GM18870 (cell line): ENCODE measurements around the gene EEF1AKMT3.
"Not testable (repeated sequence)": the region's sequence is repeated elsewhere in the genome, so short reads cannot be mapped to it uniquely, and the experiment has no call there.

Source experiments
- ATAC-seq: cut with Tn5 transposase; IDR thresholded peaks from one replicate; pipeline ENCODE4 v1.9.1; 2021; ENCODE audit warnings: moderate library complexity; ENCODE audit not compliant: unreplicated experiment

Gene EEF1AKMT3

GRCh38 chr12:57815177-57816000 is 43.0 kb downstream of the EEF1AKMT3 start:
- no peak for ATAC-seq

- ATAC-seq: no peak
Observed at GRCh38 chr12:57816001-57816854, 43.8 kb downstream of the EEF1AKMT3 start.

GRCh38 chr12:57816855-57817151 is 44.4 kb downstream of the EEF1AKMT3 start:
- ATAC-seq: no peak

- no peak for ATAC-seq
Observed at GRCh38 chr12:57817261-57817989, 45.0 kb downstream of the EEF1AKMT3 start.

- ATAC-seq: not testable (repeated sequence)
Observed at GRCh38 chr12:57817990-57818331, 45.5 kb downstream of the EEF1AKMT3 start.

- ATAC-seq: not testable (repeated sequence)
Observed at GRCh38 chr12:57820119-57820518, 47.7 kb downstream of the EEF1AKMT3 start.

- ATAC-seq: not testable (repeated sequence)
Observed at GRCh38 chr12:57821015-57821414, 48.6 kb downstream of the EEF1AKMT3 start.

- ATAC-seq: no peak
Observed at GRCh38 chr12:57821474-57822214, 49.2 kb downstream of the EEF1AKMT3 start.

- no peak for ATAC-seq
Observed at GRCh38 chr12:57822392-57823130, 50.1 kb downstream of the EEF1AKMT3 start.

- no peak for ATAC-seq
Observed at GRCh38 chr12:57823131-57823907, 50.9 kb downstream of the EEF1AKMT3 start.

GRCh38 chr12:57823908-57824640 is 51.7 kb downstream of the EEF1AKMT3 start:
- ATAC-seq: no peak

- no peak for ATAC-seq
Observed at GRCh38 chr12:57825451-57825850, 53.0 kb downstream of the EEF1AKMT3 start.

GRCh38 chr12:57826400-57826799 is 54.0 kb downstream of the EEF1AKMT3 start:
- no peak for ATAC-seq

GRCh38 chr12:57826966-57827365 is 54.6 kb downstream of the EEF1AKMT3 start:
- ATAC-seq: no peak

- no peak for ATAC-seq
Observed at GRCh38 chr12:57829025-57829777, 56.8 kb downstream of the EEF1AKMT3 start.

- ATAC-seq: no peak
Observed at GRCh38 chr12:57830393-57830792, 58.0 kb downstream of the EEF1AKMT3 start.
